Posterior vena cava (tissue), 2 donors: Measurements from ENCODE around the gene SNRPD3. TPM values are rescaled to one million over a fixed set of nuclear protein-coding genes. Genes with fewer than 3 reads are reported as not detected.

Experiments
- DNase-seq: peaks from one replicate; pipeline ENCODE4 v3.0.0-alpha.2; 2020; ENCODE audit warnings: low spot score
- intact Hi-C, 2 donors: fragments of 100-400 bp; cut with DNase I; formaldehyde crosslinking; loops; one replicate each; pipeline versions ENCODE4 v1.14.1 to v1.14.2; 2022 to 2023
- long read RNA-seq, 2 donors: library from polyadenylated mRNA; unstranded; transcript quantifications; one replicate each; pipeline ENCODE4 v2.0.0, GENCODE V29; 2020 to 2021
- total RNA-seq, 2 donors: library from RNA; stranded (reverse); fragmentation: NEBNext Ultra II Directional; extraction: Animal tissue kit (Norgen Biotek cat#: 25700); gene quantifications; one replicate each; pipeline ENCODE4 v1.2.1, GENCODE V29; 2021
- donor health status: DM: yes; HTN: yes; CAD: no.
- donor health status: DM: yes; HTN: yes; CAD: no.

Gene SNRPD3
- total RNA-seq = 10 to 100 TPM; 42.5 to 54.0 TPM
- long read RNA-seq, donor 1, transcript SNRPD3-201 (4 exons, 1,763 nt) = major isoform, 15 of 16 reads
- long read RNA-seq, donor 1, partial matches to known transcripts = 0 of 16 reads
- long read RNA-seq, donor 1, other reads (novel, unspliced or antisense) = 1 of 16 reads
- long read RNA-seq, donor 2, transcript SNRPD3-201 (4 exons, 1,763 nt) = major isoform, 73 of 82 reads
- long read RNA-seq, donor 2, partial matches to known transcripts = 0 of 82 reads
- long read RNA-seq, donor 2, other reads (novel, unspliced or antisense) = 9 of 82 reads

GRCh38 chr22:24555165-24556039, at the start of gene SNRPD3:
SNRPD3 (plus strand) TSS chr22:24555999; CDS start chr22:24557675, 1,676 bp downstream.
- peak; percentile 100 for DNase-seq
- intact Hi-C loops = no loop called here

GRCh38 chr22:24506802-24507438, 48.9 kb upstream of the SNRPD3 start:
- intact Hi-C loops = no loop called here
- DNase-seq = no peak

- intact Hi-C loops = no loop called here
Measured at GRCh38 chr22:24507716-24508115, 48.1 kb upstream of the SNRPD3 start.

GRCh38 chr22:24510637-24511625, 44.9 kb upstream of the SNRPD3 start:
- intact Hi-C loops = no loop called here
- DNase-seq = no peak

More at GRCh38 chr22:24507716-24508115, 48.1 kb upstream of the SNRPD3 start:
- no peak for DNase-seq

GRCh38 chr22:24512043-24512442, 43.8 kb upstream of the SNRPD3 start:
- DNase-seq = peak; percentile 43
- intact Hi-C loops = no loop called here

GRCh38 chr22:24513378-24514240, 42.2 kb upstream of the SNRPD3 start:
- intact Hi-C loops = no loop called here
- DNase-seq = no peak

GRCh38 chr22:24514241-24515026, 41.4 kb upstream of the SNRPD3 start:
- intact Hi-C loops = no loop called here
- DNase-seq = no peak

GRCh38 chr22:24515027-24515338, 40.8 kb upstream of the SNRPD3 start:
- DNase-seq = no peak
- intact Hi-C loops = no loop called here

GRCh38 chr22:24516301-24516737, 39.5 kb upstream of the SNRPD3 start:
- no peak for DNase-seq
- intact Hi-C loops = no loop called here

GRCh38 chr22:24517446-24517845, 38.4 kb upstream of the SNRPD3 start:
- intact Hi-C loops = no loop called here
- no peak for DNase-seq

GRCh38 chr22:24518228-24518627, 37.6 kb upstream of the SNRPD3 start:
- DNase-seq = no peak
- intact Hi-C loops = no loop called here

GRCh38 chr22:24518771-24519485, 36.9 kb upstream of the SNRPD3 start:
- no peak for DNase-seq
- intact Hi-C loops = no loop called here

- intact Hi-C loops = no loop called here
- no peak for DNase-seq
Measured at GRCh38 chr22:24519496-24519895, 36.3 kb upstream of the SNRPD3 start.

- intact Hi-C loops = loop anchor here (5.0 to 10.0 kb wide), 2 partner anchors 100 to 197 kb away; no protein-coding TSS in a partner anchor
- no peak for DNase-seq
Measured at GRCh38 chr22:24521791-24522245, 34.0 kb upstream of the SNRPD3 start.

GRCh38 chr22:24523873-24524272, 31.9 kb upstream of the SNRPD3 start:
- intact Hi-C loops = loop anchor here (5.0 to 10.0 kb wide), 2 partner anchors 102 to 199 kb away; no protein-coding TSS in a partner anchor
- DNase-seq = no peak

GRCh38 chr22:24525416-24526037, 30.3 kb upstream of the SNRPD3 start:
- DNase-seq = peak; percentile 94
- intact Hi-C loops = loop anchor here in 1 of 2 donors (10.0 kb wide), 1 partner anchor 201 kb away; no protein-coding TSS in a partner anchor
